Measurements from ENCODE around the gene CNTFR.
"Not testable (repeated sequence)": the region's sequence is repeated elsewhere in the genome, so short reads cannot be mapped to it uniquely, and the experiment has no call there.

CNTFR gene

DNA sequence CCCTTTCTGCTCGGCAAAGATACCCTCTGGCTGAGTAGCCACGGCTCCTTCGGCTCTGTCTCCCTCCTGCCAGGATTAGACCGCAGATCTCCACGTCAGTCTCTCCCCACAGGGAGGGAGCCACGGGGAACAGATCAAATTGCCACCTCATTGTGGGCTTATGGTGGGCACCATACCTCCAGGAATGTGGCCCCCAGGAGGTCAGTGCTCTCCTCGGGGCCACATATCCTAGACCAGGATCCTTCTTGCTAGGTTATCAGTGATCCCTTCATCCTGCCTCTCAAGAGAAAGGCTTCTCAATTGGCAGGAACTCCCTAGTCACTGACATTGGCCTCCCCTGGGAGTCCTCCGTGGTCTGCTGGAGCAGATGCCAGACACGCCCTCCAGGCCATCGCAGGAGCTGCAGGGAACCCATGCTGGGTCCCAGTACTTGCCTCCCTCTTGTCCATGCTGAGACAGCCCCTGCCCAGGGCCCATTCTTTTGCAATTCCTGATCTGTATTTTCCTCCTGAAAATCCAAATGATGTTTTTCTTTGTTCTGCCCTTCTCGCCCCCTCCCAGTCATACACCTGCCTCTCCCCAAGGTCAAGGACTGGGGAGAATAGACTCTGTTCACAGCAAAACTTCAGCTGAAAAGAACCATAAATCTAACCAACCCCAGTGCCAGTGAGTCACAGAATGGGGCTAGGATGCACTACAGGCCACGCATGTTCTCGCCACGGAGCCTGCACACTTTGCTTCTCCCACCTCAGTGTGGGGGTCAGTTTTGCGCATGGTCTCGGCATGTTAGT lies 35.1 kb downstream of the CNTFR start:
- DNase-seq (ENCODE audit: low read depth) = no peak

DNA sequence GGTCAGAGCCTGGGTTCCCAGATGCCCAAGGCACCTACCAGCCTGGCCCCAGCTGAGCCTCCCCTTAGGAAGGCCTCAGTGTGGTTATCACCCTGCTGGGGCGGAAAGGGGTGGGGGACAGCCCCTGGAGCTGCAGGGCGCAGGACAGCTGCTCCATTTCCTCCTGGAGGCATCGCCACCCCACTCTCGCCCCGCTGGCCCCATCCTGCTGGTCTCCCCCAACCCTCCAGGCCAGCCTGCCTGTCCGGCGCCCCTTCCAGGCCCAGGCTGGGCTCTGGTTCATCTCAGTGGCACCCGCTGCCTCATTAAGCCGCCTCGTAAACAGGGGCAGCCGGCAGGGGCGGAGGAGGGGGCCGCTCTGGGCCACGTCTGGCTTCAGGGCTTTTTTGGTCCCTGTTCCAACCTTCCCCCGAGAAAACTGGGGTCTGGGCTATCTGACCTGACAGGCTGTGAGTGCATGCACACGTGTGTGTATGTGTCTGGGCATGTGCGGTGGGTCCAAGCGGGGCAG lies 36.0 kb downstream of the CNTFR start:
- DNase-seq (ENCODE audit: low read depth) = no peak

DNA sequence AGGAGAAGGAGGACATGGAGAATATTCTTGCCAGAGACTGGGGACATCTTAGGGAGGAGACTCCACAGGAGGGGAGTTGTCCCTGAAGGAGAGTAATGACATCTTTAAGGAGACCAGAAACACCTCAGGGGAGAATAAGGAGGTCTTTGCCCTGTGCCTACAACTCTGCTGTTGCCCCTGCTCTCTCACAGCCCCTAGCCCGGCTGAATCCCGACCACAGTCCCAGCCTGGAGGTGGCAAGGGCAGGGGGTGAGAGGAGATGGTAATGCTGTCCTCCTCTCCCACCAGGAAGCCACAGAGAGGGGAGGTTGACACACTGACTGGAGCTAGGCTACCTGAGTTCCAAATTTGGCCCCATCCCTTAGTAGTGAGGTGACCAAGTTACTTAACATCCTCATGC lies 36.5 kb downstream of the CNTFR start:
- DNase-seq (ENCODE audit: low read depth) = no peak

DNA sequence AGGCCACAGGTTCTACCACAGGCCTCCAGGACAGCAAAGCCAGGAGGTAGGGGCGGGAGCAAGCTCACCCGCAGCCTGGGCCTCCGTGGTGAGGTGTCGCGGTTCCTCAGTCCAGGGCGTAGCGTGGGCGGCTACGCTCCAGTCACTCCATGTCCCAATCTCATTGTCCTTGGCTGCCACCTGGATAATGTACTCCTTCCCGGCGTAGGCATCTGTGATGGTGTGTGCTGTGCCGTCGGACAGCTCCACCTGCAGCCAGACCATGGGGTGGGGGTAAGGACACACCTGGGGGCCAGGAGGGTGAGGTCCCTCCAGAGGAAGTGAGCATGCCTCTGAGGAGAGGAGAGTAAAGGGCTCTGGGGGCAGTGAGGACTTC lies 36.9 kb downstream of the CNTFR start:
- no peak for DNase-seq (ENCODE audit: low read depth)

DNA sequence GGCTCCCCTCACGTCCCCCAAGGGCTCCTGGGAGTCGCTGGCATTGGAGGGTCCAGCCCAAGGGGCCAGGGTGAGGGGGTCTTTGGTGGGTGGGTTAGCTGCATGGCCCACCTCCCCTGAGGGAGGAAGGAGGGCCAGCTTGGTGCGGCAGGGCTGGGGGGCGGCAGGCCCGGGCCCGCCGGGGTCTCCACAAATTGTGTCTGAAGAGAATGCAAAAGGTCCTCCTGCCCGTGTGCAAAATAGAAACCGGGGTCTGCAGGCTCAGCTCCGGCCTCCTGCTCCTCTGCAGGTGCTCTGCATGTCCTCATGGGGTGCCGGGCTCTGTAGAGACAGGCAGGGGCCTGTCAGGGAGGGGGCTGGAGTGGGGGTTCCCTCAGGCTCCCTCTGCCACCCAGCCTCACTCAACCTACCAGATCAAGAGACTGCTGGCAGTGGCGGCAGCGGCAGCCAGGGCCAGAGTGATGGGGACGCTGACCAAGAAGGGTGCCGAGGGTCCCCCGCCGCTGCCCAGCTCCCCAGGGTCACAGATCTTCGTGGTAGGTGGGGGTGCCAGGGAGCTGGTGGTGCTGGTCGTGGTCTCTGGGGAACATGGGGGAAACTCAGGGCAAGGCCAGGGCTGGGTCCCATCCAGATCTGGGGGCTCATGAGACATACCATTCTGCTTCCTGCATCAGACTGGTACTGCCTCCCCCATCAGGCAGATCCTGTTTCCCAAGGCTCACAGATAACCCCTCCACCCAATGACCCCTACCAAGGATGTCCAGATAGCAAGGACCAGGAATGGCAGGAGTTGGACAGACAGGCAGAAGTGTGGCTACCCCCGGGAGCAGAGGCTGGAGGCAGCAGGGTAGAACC lies 37.5 kb downstream of the CNTFR start:
- DNase-seq (ENCODE audit: low read depth) = no peak

DNA sequence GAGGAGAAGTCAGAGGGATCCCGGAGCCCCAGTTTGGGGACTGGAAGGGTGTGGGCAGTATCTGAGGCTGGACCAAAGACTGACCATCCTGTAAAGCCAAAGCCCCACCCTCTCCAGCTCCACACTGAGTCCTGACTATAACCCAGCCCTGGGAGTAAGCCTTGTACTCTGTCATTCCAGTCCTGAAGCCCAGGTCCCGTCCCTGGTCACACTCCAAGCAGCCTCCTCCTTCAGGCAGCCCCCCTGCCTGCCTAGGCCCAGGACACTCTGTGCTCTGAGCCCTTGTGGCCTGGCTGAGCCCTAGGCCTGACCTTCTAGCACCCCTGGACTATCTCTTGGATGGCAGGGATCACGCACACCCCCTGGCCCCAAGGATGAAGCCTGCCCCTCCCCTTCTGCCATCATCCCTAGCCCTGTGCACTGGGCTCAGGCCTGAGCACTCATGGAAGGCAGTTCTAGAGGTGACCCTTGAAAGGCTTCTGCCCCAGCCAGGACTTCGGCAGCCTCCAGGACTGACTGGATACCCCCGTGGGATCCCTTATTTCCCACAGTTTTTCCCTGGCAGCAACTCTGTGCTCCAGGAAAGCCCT lies 38.7 kb downstream of the CNTFR start:
- DNase-seq (ENCODE audit: low read depth) = no peak

DNA sequence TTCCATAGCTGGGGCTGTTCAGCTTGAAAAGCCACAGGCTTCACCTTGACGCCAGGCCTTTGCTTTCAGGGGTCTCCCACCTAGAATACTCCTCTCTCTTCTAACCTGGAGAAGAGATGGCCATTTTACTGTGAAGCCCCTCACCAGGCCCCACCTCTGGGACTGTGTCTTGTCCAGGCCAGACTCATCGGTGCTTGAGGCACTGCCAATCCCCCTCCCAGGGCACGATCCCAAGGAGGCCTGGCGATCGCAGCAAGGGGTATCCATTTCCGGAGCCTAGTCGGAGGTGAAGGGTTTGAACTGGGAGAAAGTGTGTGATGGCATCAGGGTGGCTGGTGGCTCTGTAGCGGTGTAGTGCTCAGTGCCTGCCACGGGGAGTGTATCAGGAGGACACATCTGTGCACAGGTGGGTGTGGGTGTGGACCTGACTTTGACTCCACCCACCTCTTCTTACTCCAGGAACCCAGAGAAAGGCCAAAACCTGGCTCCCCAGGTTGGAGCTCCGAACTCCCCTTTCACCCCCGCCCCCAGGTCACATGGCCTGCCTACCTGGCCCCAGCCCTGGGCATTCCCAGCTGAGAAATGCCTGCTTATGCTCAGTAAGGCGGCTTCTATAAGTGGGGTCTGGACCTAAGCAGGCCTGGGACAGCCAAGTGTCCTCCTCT lies 39.4 kb downstream of the CNTFR start:
- no peak for DNase-seq (ENCODE audit: low read depth)

DNA sequence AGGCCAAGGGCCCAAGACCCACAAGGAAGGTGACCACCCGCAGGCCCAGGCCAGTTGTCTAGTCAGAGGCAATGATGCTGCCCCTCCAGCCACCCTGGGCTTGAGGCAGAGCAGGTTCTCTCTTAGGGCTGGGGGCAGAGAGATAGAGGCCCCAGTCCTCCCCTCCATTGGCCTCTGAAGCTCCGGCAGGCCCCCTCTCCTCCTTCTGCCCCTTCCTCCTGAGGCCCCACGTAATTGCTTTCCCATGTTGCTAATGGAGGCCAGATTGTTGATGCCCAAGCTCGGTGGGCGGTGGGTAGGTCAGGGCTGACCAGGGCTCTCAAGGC lies 40.2 kb downstream of the CNTFR start:
- DNase-seq (ENCODE audit: low read depth) = no peak

DNA sequence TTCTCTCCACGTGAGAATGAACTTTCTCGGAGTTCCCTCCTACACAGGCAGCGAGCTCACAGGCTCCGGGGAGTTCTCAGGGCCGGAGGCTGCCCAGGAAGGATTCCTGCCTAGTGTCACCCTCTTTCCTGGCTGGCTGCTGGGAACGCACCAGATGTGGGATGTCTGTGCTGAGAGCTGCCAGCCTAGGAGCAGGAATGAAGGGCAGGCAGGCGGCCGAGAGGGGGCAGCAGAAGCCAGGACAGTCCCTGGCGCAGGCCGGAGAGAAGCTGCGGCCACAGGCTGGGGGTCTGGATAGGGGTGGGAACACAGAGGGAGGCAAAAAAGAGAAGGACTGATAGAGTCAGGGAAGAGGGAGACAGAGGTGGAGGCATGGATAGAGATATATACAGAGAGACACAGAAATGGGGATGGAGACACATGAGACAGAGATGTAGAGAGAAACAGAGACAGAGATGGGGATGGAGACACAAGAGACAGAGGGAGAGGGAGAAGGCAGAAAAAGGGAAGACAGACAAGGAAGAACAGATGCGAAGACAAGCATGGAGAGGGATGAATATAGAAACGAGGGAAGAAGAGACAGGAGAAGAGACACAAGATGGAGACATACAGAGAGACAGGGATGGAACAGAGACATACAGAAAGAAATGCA lies 41.4 kb downstream of the CNTFR start:
- DNase-seq (ENCODE audit: low read depth) = no peak

DNA sequence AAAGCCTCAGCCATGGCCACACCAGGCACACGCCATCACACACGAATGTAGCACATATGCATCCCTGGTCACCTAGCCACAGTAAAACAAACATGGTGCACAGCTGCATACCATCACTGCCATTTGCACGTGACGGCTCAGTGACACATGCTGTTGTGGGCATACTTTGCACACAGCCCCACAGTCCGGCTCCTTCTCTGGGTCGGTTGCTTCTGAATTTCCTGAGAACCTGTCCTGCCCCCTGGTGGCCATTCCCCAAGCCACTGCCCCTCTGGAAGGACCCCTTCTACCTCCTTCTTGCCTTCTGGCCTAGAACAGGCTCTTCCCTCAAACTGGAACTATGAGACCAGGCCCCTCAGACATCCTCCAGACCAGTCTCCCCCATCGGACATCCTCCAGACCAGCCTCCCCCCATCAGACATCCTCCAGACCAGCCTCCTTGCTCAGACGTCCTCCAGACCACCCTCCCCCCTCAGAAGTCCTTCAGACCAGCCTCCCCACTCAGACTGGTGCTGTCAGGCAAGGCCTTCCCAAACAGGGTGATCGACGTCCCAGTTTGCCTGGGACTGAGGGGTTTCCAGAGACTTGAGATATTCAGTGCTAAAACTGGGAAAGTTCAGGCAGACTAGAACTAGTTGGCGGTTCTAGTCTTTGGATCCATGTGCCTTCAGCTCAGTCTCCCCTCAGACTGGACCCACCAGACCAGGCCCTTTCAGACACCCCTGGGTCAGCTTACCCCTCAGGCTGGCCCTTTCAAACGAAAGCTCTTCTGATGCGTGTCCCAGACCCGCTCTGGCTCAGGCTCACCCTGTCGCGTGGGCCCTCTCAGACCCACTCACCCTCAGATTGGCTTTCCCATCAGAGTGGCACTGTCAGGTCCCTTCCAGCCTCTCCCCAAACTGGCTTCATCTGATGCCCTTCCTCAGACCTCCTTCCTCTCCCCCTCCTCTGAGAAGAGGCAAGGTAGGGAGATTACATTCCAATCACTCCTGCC lies 42.4 kb downstream of the CNTFR start:
- peak; percentile 22 for DNase-seq (ENCODE audit: low read depth)

DNA sequence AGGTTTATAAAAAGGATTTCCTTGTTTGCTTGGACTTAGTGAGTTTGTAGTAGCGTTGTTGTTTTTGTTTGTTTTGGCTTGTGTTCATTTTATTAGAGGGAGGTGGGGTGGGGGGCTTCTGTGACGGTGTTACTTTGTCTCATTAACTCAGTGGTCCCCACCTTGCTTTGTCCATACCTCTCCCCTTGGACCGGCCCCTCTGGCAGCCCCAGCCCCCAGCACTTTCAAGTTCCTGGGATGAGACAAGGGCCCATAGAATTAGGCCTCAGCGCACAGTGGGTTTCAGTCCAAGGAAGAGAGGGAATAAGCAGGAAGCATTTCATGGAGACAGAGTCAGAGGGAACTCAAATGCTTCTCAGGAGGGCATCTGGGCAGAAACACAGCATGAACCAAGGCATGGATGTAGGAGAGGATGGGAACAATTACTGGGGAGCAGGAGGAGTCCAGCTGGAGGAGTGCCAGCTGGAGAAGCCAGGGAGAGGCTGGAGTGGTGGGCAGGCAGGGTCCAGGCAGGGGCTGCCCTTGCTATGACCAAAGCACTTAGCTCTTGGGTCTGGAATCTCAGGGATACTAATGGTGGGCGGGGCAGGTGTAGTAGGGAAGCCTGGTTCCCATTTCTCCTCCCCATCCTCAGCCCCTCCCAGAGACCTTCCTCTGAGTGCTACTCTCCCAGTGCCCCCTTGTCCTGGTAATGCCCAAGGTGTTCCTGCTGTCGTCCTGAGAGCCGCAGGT lies 43.3 kb downstream of the CNTFR start:
- DNase-seq (ENCODE audit: low read depth) = no peak

DNA sequence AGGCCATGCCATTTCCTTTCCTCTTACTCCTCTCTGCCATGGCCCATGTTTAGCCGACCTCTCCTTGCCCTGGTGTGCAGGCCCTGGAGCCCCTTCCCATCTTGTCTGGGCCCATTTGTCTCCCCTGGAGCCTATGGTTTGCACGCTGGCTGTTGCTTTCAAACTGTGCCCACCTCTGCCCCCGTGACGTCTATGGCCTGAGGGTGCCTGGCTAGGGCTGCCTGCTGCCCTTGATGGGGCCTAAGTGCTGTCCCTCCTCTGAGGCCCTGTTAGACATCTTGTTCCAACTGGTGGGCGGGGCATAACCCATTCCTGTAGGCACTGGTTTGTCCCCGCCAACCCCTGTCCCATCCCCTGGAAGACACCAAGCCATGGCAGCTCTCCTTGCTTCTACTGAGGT lies 44.0 kb downstream of the CNTFR start:
- no peak for DNase-seq (ENCODE audit: low read depth)

DNA sequence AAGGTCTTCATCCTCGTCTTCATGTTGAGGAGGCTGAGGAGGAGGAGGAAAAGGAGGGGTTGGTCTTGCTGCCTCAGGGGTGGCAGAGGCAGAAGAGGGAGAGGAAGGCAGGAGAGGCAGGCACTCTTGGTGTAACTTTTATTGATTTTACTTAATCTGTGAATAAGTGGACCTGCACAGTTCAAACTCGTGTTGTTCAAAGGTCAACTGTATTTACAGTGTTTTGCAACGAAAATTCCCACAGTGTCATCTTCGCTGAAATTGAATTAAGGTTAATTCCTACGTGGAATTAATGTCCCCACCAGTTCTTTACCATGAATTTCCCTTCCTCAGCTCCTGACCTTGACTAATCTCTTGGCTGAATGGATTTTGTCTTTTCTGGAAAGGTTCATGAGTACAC lies 45.5 kb downstream of the CNTFR start:
- no peak for DNase-seq (ENCODE audit: low read depth)

DNA sequence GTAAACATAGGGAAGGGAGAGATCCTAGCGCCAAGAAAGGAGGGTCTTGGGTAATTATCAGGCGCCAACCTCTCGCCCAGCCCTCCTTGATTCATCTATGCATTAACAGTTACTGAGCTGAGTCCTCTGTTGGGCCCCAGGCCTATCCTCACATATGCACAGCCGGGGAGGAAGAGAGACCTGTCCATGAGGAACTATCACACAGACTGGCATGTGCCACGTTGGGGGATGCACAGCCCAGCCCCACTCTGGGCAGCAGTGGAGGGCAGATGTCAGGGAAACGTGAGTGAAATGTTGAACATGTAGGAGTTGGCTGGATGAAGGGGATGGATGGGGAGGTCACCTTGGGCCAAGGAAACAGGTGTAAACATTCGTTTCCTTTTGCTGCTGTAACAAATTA lies 48.0 kb downstream of the CNTFR start:
- DNase-seq (ENCODE audit: low read depth) = no peak

DNA sequence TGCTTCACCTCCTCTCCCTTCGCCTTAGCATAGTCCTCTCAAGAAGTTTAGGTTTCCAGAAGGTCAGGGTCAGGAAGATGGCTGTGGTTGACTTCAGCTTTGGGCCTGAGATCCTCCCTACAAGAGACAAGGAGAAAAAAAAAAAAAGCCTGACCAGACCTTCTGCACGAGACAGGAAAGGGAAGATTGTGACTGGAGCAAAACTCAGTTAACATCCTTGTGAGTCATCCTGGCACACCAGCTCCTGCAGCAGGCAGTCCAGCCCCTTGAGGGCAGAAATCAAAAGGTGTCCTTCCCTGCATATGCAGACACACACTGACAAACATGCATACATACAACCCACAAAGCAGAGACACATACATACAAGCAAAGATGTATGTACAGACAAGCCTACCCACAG lies 48.7 kb downstream of the CNTFR start:
- no peak for DNase-seq (ENCODE audit: low read depth)

DNA sequence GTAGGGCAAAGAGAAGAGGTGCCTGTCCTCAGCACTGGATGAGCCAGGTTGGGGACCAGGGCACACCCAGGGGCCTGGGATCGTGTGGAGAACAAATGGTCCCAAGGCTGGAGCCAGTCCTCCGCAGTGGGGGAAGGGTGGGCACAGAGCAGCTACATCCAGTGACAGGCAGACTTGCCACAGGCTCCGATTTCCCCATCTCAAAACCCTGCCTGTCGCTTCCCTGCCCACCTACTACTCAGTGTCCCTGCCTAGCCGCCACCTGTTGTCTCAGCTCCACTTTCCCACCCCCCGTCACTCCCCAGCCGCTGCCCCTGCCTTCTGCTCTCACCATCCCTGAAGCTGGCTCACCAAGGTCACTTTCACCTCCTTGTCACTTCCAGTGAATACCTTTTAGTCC lies 52.8 kb downstream of the CNTFR start:
- DNase-seq (ENCODE audit: low read depth) = no peak

DNA sequence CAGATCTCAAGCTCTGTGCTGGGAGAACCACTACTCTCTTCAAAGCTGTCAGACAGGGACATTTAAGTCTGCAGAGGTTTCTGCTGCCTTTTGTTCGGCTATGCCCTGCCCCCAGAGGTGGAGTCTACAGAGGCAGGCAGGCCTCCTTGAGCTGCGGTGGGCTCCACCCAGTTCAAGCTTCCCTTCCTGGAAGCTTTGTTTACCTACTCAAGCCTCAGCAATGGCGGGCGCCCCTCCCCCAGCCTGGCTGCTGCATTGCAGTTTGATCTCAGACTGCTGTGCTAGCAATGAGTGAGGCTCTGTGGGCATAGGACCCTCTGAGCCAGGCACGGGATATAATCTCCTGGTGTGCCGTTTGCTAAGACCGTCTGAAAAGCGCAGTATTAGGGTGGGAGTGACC lies 57.5 kb downstream of the CNTFR start:
- DNase-seq (ENCODE audit: low read depth) = not testable (repeated sequence)

DNA sequence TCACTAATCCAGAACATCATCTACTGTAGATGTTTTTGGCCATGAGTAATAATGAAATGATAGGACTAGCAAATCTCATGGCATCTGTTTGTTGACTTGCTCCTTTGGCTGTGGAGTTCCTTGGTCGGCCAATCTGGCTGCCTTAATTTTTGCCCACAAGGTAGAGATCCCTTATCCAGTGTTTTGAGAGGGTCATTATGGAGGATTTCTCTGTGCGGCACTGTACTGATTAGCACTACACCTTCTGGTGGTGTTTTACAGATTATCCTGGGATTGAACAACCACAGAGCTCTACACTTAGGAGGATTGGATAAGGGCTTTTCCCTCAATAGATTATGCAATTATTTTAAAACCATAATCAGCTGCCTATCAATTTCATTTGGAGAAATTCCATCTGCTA lies 63.5 kb downstream of the CNTFR start:
- no peak for DNase-seq (ENCODE audit: low read depth)

DNA sequence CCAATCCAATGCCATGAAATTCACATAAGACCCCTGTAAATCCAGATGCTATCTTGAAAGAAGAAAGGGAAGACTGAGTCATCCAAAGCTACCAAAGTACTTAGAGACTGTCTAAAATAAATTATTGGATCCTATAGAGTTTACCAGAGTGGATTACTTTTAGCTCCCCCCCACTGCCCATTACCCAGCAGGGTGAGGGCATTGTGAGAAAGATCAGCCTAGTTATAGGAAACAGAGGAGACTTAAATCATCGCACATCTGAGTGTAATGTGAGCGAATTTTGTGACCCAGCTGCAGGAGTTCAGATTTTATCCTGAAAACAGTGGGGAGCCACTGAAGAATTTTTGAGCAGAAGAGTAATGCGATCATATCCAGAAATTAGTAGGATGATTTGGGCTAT lies 65.2 kb downstream of the CNTFR start:
- DNase-seq (ENCODE audit: low read depth) = no peak

All from CMK (cell line).